Dorsolateral prefrontal cortex (tissue), 118 donors: ENCODE results near the gene SAV1. TPM values are rescaled to one million over a fixed set of nuclear protein-coding genes. Genes with fewer than 3 reads are reported as not detected.

ENCODE experiments used
- total RNA-seq, 120 experiments: library from RNA; stranded (reverse); gene quantifications; one replicate each; pipeline versions ENCODE4 v1.2.3 to v1.2.4, GENCODE V29; 2022

Gene SAV1
- total RNA-seq, 120 experiments from 2014 or later: 17.4 to 41.1 (median 25.1) TPM

Other genes starting within 250 kb of the SAV1 start
- 100 to 1,000 TPM in 54 of 120 experiments, 10 to 100 TPM in 66; 52.1 to 233 (median 97.3) TPM for gene MAP4K5, start 135.7 kb downstream of the SAV1 start, total RNA-seq
- gene ATL1, start 108.2 kb downstream of the SAV1 start, total RNA-seq: 100 to 1,000 TPM in 60 of 120 experiments, 10 to 100 TPM in 60; 29.5 to 146 (median 100.0) TPM
- gene NIN, start 162.9 kb upstream of the SAV1 start, total RNA-seq: 100 to 1,000 TPM in 25 of 120 experiments, 10 to 100 TPM in 95; 64.4 to 125 (median 88.6) TPM
- gene ABHD12B, start 203.7 kb upstream of the SAV1 start, total RNA-seq: 10 to 100 TPM in 60 of 120 experiments, 1 to 10 TPM in 60; 3.5 to 18.6 (median 10.0) TPM